Measurements from ENCODE around the gene DCC. TPM values are rescaled to one million over a fixed set of nuclear protein-coding genes. Genes with fewer than 3 reads are reported as not detected.

Gene DCC
- total RNA-seq, 3 donors from 2014 or later, result under 0.01 to 1.6 (median 0.15) TPM

DNA sequence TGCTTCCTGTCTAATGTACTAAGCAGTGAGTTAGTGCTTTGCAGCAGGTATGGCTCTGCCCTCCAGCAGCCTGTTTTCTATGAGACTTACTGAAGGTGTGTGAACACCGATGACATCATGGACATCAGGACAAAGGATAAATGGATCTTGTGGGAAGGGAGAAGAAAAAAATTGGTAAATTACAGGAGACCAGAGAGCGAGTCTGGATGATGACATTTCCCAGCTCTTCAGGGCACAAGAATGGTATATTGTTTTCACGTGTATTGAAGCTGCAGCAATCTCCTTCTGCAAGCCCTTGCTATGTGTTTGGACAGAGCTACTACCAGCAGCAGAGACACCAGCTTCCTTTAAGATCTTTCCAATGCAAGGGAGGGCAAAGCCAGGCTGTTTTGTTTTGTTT, 47.2 kb downstream of the DCC start:
- no peak overlapping the region for H3K4me3 ChIP-seq
- TF ChIP-seq POLR2AphosphoS5 (IDR thresholded peaks at IDR 0.05) (no peak), POLR2A (IDR thresholded peaks at IDR 0.05) (no peak)
- TF ChIP-seq, protein P1, sequence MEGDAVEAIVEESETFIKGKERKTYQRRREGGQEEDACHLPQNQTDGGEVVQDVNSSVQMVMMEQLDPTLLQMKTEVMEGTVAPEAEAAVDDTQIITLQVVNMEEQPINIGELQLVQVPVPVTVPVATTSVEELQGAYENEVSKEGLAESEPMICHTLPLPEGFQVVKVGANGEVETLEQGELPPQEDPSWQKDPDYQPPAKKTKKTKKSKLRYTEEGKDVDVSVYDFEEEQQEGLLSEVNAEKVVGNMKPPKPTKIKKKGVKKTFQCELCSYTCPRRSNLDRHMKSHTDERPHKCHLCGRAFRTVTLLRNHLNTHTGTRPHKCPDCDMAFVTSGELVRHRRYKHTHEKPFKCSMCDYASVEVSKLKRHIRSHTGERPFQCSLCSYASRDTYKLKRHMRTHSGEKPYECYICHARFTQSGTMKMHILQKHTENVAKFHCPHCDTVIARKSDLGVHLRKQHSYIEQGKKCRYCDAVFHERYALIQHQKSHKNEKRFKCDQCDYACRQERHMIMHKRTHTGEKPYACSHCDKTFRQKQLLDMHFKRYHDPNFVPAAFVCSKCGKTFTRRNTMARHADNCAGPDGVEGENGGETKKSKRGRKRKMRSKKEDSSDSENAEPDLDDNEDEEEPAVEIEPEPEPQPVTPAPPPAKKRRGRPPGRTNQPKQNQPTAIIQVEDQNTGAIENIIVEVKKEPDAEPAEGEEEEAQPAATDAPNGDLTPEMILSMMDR (IDR thresholded peaks at IDR 0.05), result no peak
- intact Hi-C loops (cut with DNase I; ENCODE audit: low total_unique reads), result loop anchor here (10.0 kb wide), 1 partner anchor 1598 kb away; no protein-coding TSS in a partner anchor
- no peaks in the 10 kb centered on the region for H3K27me3 ChIP-seq
- H3K4me1 ChIP-seq, result no peaks in the 10 kb centered on the region
- no peaks in the 10 kb centered on the region for H3K9me3 ChIP-seq
- no peak overlapping the region for H3K27ac ChIP-seq
- H3K36me3 ChIP-seq, result no peaks in the 10 kb centered on the region
- no peak for DNase-seq (ENCODE audit: low spot score in 2 of 2)

DNA sequence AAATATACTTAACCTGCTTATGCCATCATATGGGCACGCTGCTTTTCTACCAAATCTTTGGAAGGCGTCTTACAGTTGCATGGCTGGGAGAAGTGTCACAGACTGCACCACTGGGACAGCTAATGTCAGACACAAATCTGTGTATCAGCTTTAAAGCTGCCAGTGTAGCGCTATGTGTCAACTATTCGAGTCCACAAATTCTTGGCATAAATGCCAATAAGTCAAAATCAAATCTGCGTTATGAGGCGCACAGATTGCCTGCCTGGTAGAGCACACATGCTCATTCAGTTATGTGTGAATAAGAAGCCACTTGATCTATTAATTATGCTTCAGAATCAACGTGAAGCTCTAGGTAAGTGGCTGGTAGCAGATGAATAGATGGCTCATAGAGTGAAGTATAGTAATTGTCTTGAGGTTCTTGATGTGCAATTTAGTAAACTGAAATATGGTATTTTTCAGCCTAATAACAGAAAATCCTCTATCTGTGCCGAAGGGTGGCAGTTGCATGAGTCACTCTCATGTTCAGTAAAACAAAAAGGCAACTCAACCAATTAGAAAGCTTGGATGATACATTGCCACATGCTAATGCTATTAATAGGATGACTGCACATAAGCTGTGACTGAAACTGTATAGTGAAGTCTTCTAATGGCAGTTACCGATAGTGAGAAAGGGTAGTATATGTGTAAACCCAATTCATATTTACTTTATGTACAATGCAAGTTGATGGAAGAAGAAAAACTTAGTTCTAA, 52.0 kb downstream of the DCC start:
- intact Hi-C loops (cut with DNase I; ENCODE audit: low total_unique reads), result no loop called here

DNA sequence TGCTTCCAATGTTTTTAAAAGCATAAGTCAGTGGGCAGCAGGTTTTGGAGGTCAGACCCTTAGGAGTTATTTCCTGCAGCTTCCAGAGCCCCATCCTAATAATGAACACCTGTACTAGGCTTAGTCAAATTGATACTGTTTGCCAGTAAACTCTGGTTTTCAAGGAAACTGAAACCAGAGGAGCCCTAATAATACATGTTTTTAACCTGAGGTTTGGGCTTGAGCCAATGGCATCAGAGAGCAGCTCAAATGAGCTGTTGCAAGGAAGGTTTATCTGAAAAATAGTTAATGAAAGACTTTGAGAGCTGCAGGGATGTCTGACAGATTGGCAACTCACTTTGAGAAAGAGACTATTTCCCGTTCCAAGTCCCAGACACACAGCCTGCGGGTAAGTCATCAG, 54.6 kb downstream of the DCC start:
- no peak overlapping the region for H3K4me3 ChIP-seq
- no peaks in the 10 kb centered on the region for H3K36me3 ChIP-seq
- no peak overlapping the region for H3K27ac ChIP-seq
- DNase-seq (ENCODE audit: low spot score in 2 of 2), result no peak
- no peaks in the 10 kb centered on the region for H3K4me1 ChIP-seq
- no peaks in the 10 kb centered on the region for H3K9me3 ChIP-seq
- TF ChIP-seq, protein P1 (IDR thresholded peaks at IDR 0.05), result no peak
- no peak for TF ChIP-seq POLR2A (IDR thresholded peaks at IDR 0.05)
- no peak for TF ChIP-seq POLR2AphosphoS5 (IDR thresholded peaks at IDR 0.05)
- no peaks in the 10 kb centered on the region for H3K27me3 ChIP-seq
- intact Hi-C loops (cut with DNase I; ENCODE audit: low total_unique reads), result no loop called here

More for the DNA sequence above, 52.0 kb downstream of the DCC start:
- H3K36me3 ChIP-seq, result no peaks in the 10 kb centered on the region
- TF ChIP-seq POLR2A (IDR thresholded peaks at IDR 0.05), result no peak
- TF ChIP-seq, protein P1 (IDR thresholded peaks at IDR 0.05), result no peak
- no peak for TF ChIP-seq POLR2AphosphoS5 (IDR thresholded peaks at IDR 0.05)
- H3K4me1 ChIP-seq, result no peaks in the 10 kb centered on the region
- no peak overlapping the region for H3K27ac ChIP-seq
- H3K27me3 ChIP-seq, result no peaks in the 10 kb centered on the region
- no peaks in the 10 kb centered on the region for H3K9me3 ChIP-seq
- no peak overlapping the region for H3K4me3 ChIP-seq
- DNase-seq (ENCODE audit: low spot score in 2 of 2), result no peak

DNA sequence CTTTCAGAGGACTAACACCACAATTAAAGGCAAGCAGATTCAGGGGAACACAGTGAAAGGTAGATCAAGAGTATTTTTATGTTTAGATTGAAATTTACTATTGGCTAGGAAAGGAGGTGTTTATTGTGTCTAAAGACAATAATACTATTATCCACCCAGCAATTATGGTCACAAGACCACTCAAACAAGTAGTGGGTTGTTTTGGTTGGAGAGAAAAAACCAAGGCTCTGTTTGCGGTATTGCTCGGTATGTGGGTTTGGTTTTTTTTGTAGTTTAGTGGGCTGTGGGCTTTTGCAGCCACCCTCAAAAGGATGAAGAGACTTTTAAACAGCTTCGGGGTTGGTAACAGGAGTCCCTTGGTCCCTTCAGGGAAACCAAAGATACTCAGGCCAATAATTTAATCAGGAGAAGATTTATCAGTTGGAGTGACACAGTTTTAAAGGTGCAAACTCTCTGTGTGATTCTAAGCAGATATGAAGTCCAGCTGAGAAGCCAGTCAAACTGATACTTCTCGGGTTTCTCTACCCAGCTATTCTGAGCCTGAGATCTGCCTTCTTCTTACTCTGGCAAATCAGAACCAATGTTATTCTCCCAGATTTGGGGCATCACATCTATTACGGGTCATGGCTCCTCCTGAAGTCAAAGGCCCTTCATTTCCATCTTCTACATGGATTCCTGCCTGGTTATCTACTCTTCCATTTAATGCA, 55.3 kb downstream of the DCC start:
- no peak for DNase-seq (ENCODE audit: low spot score in 2 of 2)
- no peak overlapping the region for H3K27ac ChIP-seq
- no peaks in the 10 kb centered on the region for H3K4me1 ChIP-seq
- H3K9me3 ChIP-seq, result no peaks in the 10 kb centered on the region
- intact Hi-C loops (cut with DNase I; ENCODE audit: low total_unique reads), result no loop called here
- no peaks in the 10 kb centered on the region for H3K36me3 ChIP-seq
- no peaks in the 10 kb centered on the region for H3K27me3 ChIP-seq
- TF ChIP-seq POLR2A (IDR thresholded peaks at IDR 0.05) (no peak), POLR2AphosphoS5 (IDR thresholded peaks at IDR 0.05) (no peak)
- TF ChIP-seq, protein P1 (IDR thresholded peaks at IDR 0.05), result no peak
- H3K4me3 ChIP-seq, result no peak overlapping the region

DNA sequence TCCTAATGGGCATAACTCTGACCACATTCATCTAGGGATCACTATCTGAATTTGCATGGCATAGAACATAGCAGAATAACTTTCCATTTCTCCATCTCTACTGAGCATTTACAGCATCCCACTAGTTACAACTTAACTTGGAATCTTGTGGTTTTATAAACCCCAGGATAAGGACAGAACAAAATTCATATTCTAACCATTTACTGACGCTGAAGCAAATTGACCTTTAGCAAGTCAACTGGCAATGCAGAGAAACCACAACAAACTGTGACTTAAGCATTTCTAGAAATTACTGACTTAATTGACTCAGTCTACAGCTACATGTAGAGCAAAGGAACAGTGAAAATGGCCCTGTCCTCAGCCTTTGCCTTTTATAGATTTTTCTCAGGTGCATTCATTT, 61.2 kb downstream of the DCC start:
- H3K36me3 ChIP-seq, result no peaks in the 10 kb centered on the region
- H3K9me3 ChIP-seq, result no peaks in the 10 kb centered on the region
- H3K4me1 ChIP-seq, result no peaks in the 10 kb centered on the region
- H3K27ac ChIP-seq, result no peak overlapping the region
- DNase-seq (ENCODE audit: low spot score in 2 of 2), result no peak
- intact Hi-C loops (cut with DNase I; ENCODE audit: low total_unique reads), result no loop called here
- TF ChIP-seq POLR2A (IDR thresholded peaks at IDR 0.05) (no peak), POLR2AphosphoS5 (IDR thresholded peaks at IDR 0.05) (no peak)
- TF ChIP-seq, protein P1 (IDR thresholded peaks at IDR 0.05), result no peak
- no peak overlapping the region for H3K4me3 ChIP-seq
- no peaks in the 10 kb centered on the region for H3K27me3 ChIP-seq
